NT2/D1 (cell line): ENCODE data around the gene PJA2.

Experiments
- DNase-seq: peaks from one replicate; pipeline ENCODE4 v3.0.0-alpha.2; 2011; ENCODE audit warnings: low read depth, low spot score
- H3K27me3 ChIP-seq: 2 replicates; pipeline ENCODE4 v1.6.0; 2011; ENCODE audit warnings: mild to moderate bottlenecking; ENCODE audit not compliant: insufficient read length, insufficient read depth
- H3K36me3 ChIP-seq: 2 replicates; pipeline ENCODE4 v1.6.1; 2011; ENCODE audit warnings: mild to moderate bottlenecking, low read length, mixed read lengths; ENCODE audit not compliant: insufficient read depth, insufficient read length
- H3K4me1 ChIP-seq: 2 replicates; pipeline ENCODE4 v1.5.1; 2011; ENCODE audit not compliant: insufficient read depth, insufficient read length
- H3K4me3 ChIP-seq: 2 replicates; pipeline ENCODE4 v1.5.1; 2011; ENCODE audit warnings: low read depth; ENCODE audit not compliant: insufficient read length
- H3K9ac ChIP-seq: 2 replicates; pipeline ENCODE4 v1.6.0; 2011; ENCODE audit warnings: low read depth; ENCODE audit not compliant: insufficient read length
- H3K9me3 ChIP-seq: 2 replicates; pipeline ENCODE4 v1.5.1; 2011; ENCODE audit warnings: mild to moderate bottlenecking, low read length; ENCODE audit not compliant: insufficient read depth
- SUZ12 ChIP-seq: IDR thresholded peaks from 2 replicates; pipeline ENCODE4 v1.6.1; 2011; ENCODE audit not compliant: insufficient read length, insufficient read depth; ENCODE audit errors: extremely low read depth
- YY1 ChIP-seq: IDR thresholded peaks from 2 replicates; pipeline ENCODE4 v1.6.1; 2011; ENCODE audit not compliant: insufficient read length, insufficient read depth
- ZNF274 ChIP-seq: IDR thresholded peaks from 2 replicates; pipeline ENCODE4 v1.6.1; 2011; ENCODE audit warnings: mild to moderate bottlenecking, low read depth, low read length

Gene PJA2

GRCh38 chr5:109307951-109308350 is 101.8 kb downstream of the PJA2 start:
- DNase-seq = no peak
- no peaks in the 10 kb centered on the region for H3K4me1 ChIP-seq
- no peak for TF ChIP-seq SUZ12
- no peak for TF ChIP-seq YY1
- no peak for TF ChIP-seq ZNF274
- H3K36me3 ChIP-seq = no peaks in the 10 kb centered on the region
- no peaks in the 10 kb centered on the region for H3K27me3 ChIP-seq
- H3K9ac ChIP-seq = no peak overlapping the region
- H3K4me3 ChIP-seq = no peak overlapping the region
- H3K9me3 ChIP-seq = no peaks in the 10 kb centered on the region

GRCh38 chr5:109307456-109307855 is 102.3 kb downstream of the PJA2 start:
- Histone ChIP-seq H3K9ac (no peak overlapping the region), H3K27me3 (no peaks in the 10 kb centered on the region), H3K4me3 (no peak overlapping the region), H3K9me3 (no peaks in the 10 kb centered on the region), H3K4me1 (no peaks in the 10 kb centered on the region), H3K36me3 (no peaks in the 10 kb centered on the region)
- no peak for TF ChIP-seq YY1
- no peak for TF ChIP-seq SUZ12
- TF ChIP-seq ZNF274 = no peak
- DNase-seq = no peak

- Histone ChIP-seq H3K4me1 (no peaks in the 10 kb centered on the region), H3K4me3 (no peak overlapping the region), H3K36me3 (no peaks in the 10 kb centered on the region), H3K27me3 (no peaks in the 10 kb centered on the region), H3K9me3 (no peaks in the 10 kb centered on the region), H3K9ac (no peak overlapping the region)
- DNase-seq = no peak
- TF ChIP-seq YY1 = no peak
- no peak for TF ChIP-seq SUZ12
- TF ChIP-seq ZNF274 = no peak
Measured at GRCh38 chr5:109305352-109305751, 104.4 kb downstream of the PJA2 start.

- TF ChIP-seq SUZ12 = no peak
- no peak for TF ChIP-seq ZNF274
- no peak for TF ChIP-seq YY1
- Histone ChIP-seq H3K27me3 (no peaks in the 10 kb centered on the region), H3K4me3 (no peak overlapping the region), H3K9ac (no peak overlapping the region), H3K36me3 (no peaks in the 10 kb centered on the region), H3K9me3 (no peaks in the 10 kb centered on the region), H3K4me1 (no peaks in the 10 kb centered on the region)
- no peak for DNase-seq
Measured at GRCh38 chr5:109304309-109304708, 105.5 kb downstream of the PJA2 start.

GRCh38 chr5:109300367-109300766 is 109.4 kb downstream of the PJA2 start:
- no peak overlapping the region for H3K9ac ChIP-seq
- H3K4me3 ChIP-seq = no peak overlapping the region
- no peak for DNase-seq
- TF ChIP-seq ZNF274 (no peak), SUZ12 (no peak), YY1 (no peak)
- H3K4me1 ChIP-seq = no peaks in the 10 kb centered on the region
- H3K27me3 ChIP-seq = no peaks in the 10 kb centered on the region
- H3K36me3 ChIP-seq = no peaks in the 10 kb centered on the region
- H3K9me3 ChIP-seq = no peaks in the 10 kb centered on the region

- no peak for TF ChIP-seq YY1
- TF ChIP-seq ZNF274 = no peak
- TF ChIP-seq SUZ12 = no peak
- no peak for DNase-seq
- Histone ChIP-seq H3K4me3 (no peak overlapping the region), H3K4me1 (no peaks in the 10 kb centered on the region), H3K9ac (no peak overlapping the region), H3K36me3 (no peaks in the 10 kb centered on the region), H3K27me3 (no peaks in the 10 kb centered on the region), H3K9me3 (no peaks in the 10 kb centered on the region)
Measured at GRCh38 chr5:109299557-109299956, 110.2 kb downstream of the PJA2 start.

GRCh38 chr5:109298794-109299193 is 111.0 kb downstream of the PJA2 start:
- Histone ChIP-seq H3K27me3 (no peaks in the 10 kb centered on the region), H3K4me1 (no peaks in the 10 kb centered on the region), H3K9me3 (no peaks in the 10 kb centered on the region), H3K4me3 (no peak overlapping the region), H3K36me3 (no peaks in the 10 kb centered on the region), H3K9ac (no peak overlapping the region)
- TF ChIP-seq YY1 (no peak), ZNF274 (no peak), SUZ12 (no peak)
- DNase-seq = no peak

- Histone ChIP-seq H3K9ac (no peak overlapping the region), H3K9me3 (no peaks in the 10 kb centered on the region), H3K4me1 (no peaks in the 10 kb centered on the region), H3K27me3 (no peaks in the 10 kb centered on the region), H3K4me3 (no peak overlapping the region), H3K36me3 (no peaks in the 10 kb centered on the region)
- DNase-seq = no peak
- TF ChIP-seq ZNF274 = no peak
- TF ChIP-seq YY1 = no peak
- TF ChIP-seq SUZ12 = no peak
Measured at GRCh38 chr5:109297900-109298299, 111.9 kb downstream of the PJA2 start.
